Colonic mucosa (tissue), 4 donors: ENCODE data around the gene PTTG2. TPM values are rescaled to one million over a fixed set of nuclear protein-coding genes. Genes with fewer than 3 reads are reported as not detected.

Source experiments
- DNase-seq: peaks from one replicate; pipeline ENCODE4 v3.0.0-alpha.2; 2020
- H3K27ac ChIP-seq: fragments of 200-600 bp; one replicate; pipeline ENCODE4 v1.8.0; 2021
- H3K27me3 ChIP-seq: fragments of 200-600 bp; one replicate; pipeline ENCODE4 v1.8.0; 2021
- H3K36me3 ChIP-seq: fragments of 200-600 bp; one replicate; pipeline ENCODE4 v1.8.0; 2021
- H3K4me1 ChIP-seq: fragments of 200-600 bp; one replicate; pipeline ENCODE4 v1.8.0; 2021; ENCODE audit warnings: mild to moderate bottlenecking
- H3K4me3 ChIP-seq: fragments of 200-600 bp; one replicate; pipeline ENCODE4 v1.8.0; 2021
- H3K9ac ChIP-seq, 2 donors: one replicate each; pipeline ENCODE4 v1.7.0; 2013; ENCODE audit warnings: control low read depth in 2 of 2, low read depth in 2 of 2, low read length in 2 of 2
- H3K9me3 ChIP-seq: fragments of 200-600 bp; one replicate; pipeline ENCODE4 v1.8.0; 2021
- CTCF ChIP-seq: fragments of 200-600 bp; IDR thresholded peaks from one replicate; pipeline ENCODE4 v1.8.0; 2022; ENCODE audit warnings: antibody characterized with exemption, mild to moderate bottlenecking
- intact Hi-C: fragments of 100-400 bp; cut with DNase I; formaldehyde crosslinking; loops from one replicate; pipeline ENCODE4 v1.14.1; 2022
- total RNA-seq, 2 donors: library from RNA; stranded (reverse); fragmentation: NEBNext Ultra II Directional in 1 of 2; extraction: Animal tissue kit (Norgen Biotek cat#: 25700) in 1 of 2; gene quantifications; one replicate each; pipeline ENCODE4 v1.2.1, GENCODE V29; 2021
- donor health status: healthy.
- donor health status: DM: no; HTN: no; CAD: no.
- donor health status: DM: no; HTN: no; CAD: no.

PTTG2 gene
- total RNA-seq, 2 donors from 2014 or later, result 0.91 TPM; not detected in 1

- no peaks in the 10 kb centered on the region for H3K27me3 ChIP-seq
- no peak overlapping the region for H3K4me3 ChIP-seq
- no peak overlapping the region for H3K9ac ChIP-seq
- DNase-seq, result no peak
- TF ChIP-seq CTCF, result no peak
- no peaks in the 10 kb centered on the region for H3K9me3 ChIP-seq
- no peaks in the 10 kb centered on the region for H3K36me3 ChIP-seq
- H3K4me1 ChIP-seq, result no peaks in the 10 kb centered on the region
- intact Hi-C loops, result no loop called here
- H3K27ac ChIP-seq, result no peak overlapping the region
These were observed 1.3 kb upstream of the PTTG2 start for GRCh38 chr4:37958932-37959331.

DNA sequence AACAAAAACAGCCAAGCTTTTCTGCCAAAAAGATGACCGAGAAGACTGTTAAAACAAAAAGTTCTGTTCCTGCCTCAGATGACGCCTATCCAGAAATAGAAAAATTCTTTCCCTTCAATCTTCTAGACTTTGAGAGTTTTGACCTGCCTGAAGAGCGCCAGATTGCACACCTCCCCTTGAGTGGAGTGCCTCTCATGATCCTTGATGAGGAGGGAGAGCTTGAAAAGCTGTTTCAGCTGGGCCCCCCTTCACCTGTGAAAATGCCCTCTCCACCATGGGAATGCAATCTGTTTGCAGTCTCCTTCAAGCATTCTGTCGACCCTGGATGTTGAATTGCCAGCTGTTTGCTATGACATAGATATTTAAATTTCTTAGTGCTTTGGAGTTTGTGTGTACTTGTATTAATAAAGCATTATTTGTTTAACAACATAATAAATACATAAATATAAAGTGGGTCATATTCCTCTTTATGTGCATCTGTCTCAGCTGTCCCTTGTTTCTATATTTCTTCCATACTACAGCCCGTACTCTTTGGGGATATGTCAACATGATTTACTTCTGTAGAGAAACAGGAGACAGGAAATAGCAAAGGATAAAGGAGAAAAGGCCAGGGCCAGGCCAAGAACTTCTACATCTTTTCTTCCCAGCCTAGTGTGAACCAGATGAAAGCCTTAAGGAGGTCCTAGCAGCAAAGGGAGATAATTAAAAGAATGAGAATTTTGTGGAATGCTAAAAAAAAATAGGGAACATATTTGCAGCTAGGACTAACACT is 667 bp downstream of the PTTG2 start:
- intact Hi-C loops, result no loop called here
- Histone ChIP-seq H3K9me3 (no peaks in the 10 kb centered on the region), H3K36me3 (no peaks in the 10 kb centered on the region), H3K9ac (no peak overlapping the region), H3K27ac (no peak overlapping the region), H3K4me1 (no peaks in the 10 kb centered on the region), H3K4me3 (no peak overlapping the region), H3K27me3 (no peaks in the 10 kb centered on the region)
- no peak for TF ChIP-seq CTCF
- DNase-seq, result no peak

GRCh38 chr4:37964734-37965457 is 4.7 kb downstream of the PTTG2 start:
- Histone ChIP-seq H3K4me1 (no peaks in the 10 kb centered on the region), H3K4me3 (no peak overlapping the region), H3K27ac (no peak overlapping the region), H3K27me3 (no peaks in the 10 kb centered on the region), H3K36me3 (no peaks in the 10 kb centered on the region), H3K9ac (no peak overlapping the region), H3K9me3 (no peaks in the 10 kb centered on the region)
- no peak for TF ChIP-seq CTCF
- intact Hi-C loops, result no loop called here
- no peak for DNase-seq

GRCh38 chr4:37966044-37966443 is 5.8 kb downstream of the PTTG2 start:
- Histone ChIP-seq H3K36me3 (no peaks in the 10 kb centered on the region), H3K4me1 (peaks cover 4% of the 10 kb centered on the region), H3K9ac (no peak overlapping the region), H3K27me3 (no peaks in the 10 kb centered on the region), H3K27ac (no peak overlapping the region), H3K9me3 (no peaks in the 10 kb centered on the region), H3K4me3 (no peak overlapping the region)
- intact Hi-C loops, result no loop called here
- no peak for DNase-seq
- TF ChIP-seq CTCF, result no peak

DNA sequence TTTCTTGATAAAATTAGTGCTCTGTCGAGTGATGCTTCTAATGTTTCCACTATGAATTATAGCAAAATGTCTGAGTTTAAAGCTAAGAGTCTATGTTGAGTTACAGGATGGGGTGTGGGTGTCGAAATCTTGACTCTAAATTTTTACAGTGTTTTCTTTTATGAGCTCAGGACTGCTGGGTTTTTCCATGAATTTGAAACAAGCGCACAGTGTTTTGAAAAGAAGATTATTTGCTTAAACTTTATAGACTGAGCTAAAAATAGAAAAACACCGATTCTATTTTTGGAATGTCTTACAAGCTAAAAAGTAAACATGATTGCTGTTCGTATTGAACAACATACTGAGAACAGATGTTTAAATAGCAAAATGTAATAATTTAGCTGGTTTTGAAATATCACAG is 7.5 kb downstream of the PTTG2 start:
- Histone ChIP-seq H3K4me1 (peaks cover 4% of the 10 kb centered on the region), H3K36me3 (no peaks in the 10 kb centered on the region), H3K27ac (no peak overlapping the region), H3K9me3 (no peaks in the 10 kb centered on the region), H3K9ac (no peak overlapping the region), H3K4me3 (no peak overlapping the region), H3K27me3 (no peaks in the 10 kb centered on the region)
- DNase-seq, result no peak
- intact Hi-C loops, result no loop called here
- no peak for TF ChIP-seq CTCF
